ENCODE results near the gene VEGFA. TPM values are rescaled to one million over a fixed set of nuclear protein-coding genes. Genes with fewer than 3 reads are reported as not detected.
A peak's percentile ranks its signal among the peaks of the same experiment; 100 is the strongest.

Gene VEGFA
- total RNA-seq, 6 experiments from 2014 or later, result 26.0 to 37.4 (median 28.3) TPM

GRCh38 chr6:43747784-43748183 is 22.2 kb upstream of the VEGFA start:
- H3K4me3 Mint-ChIP-seq, result no peak overlapping the region
- no peak overlapping the region for H3K27ac Mint-ChIP-seq
- H3K27me3 Mint-ChIP-seq (ENCODE audit: insufficient read depth), result peaks cover 40% of the 10 kb centered on the region
- H3K4me1 Mint-ChIP-seq (ENCODE audit: low read depth), result no peaks in the 10 kb centered on the region
- H3K9me3 Mint-ChIP-seq, result no peaks in the 10 kb centered on the region
- no peak for TF ChIP-seq CTCF (IDR thresholded peaks at IDR 0.05)
- no peak for DNase-seq
- H3K36me3 Mint-ChIP-seq (ENCODE audit: low read depth), result no peaks in the 10 kb centered on the region

GRCh38 chr6:43748765-43749164 is 21.2 kb upstream of the VEGFA start:
- TF ChIP-seq CTCF (IDR thresholded peaks at IDR 0.05), result 0 out of 2 replicates have a peak, but pooled peaks have one; percentile 24
- Mint-ChIP-seq H3K27ac (no peak overlapping the region), H3K4me1 (ENCODE audit: low read depth) (no peaks in the 10 kb centered on the region), H3K9me3 (no peaks in the 10 kb centered on the region), H3K4me3 (no peak overlapping the region), H3K27me3 (ENCODE audit: insufficient read depth) (peaks cover 38% of the 10 kb centered on the region), H3K36me3 (ENCODE audit: low read depth) (no peaks in the 10 kb centered on the region)
- DNase-seq, result no peak

GRCh38 chr6:43749461-43749860 is 20.6 kb upstream of the VEGFA start:
- Mint-ChIP-seq H3K36me3 (ENCODE audit: low read depth) (no peaks in the 10 kb centered on the region), H3K4me1 (ENCODE audit: low read depth) (no peaks in the 10 kb centered on the region), H3K4me3 (no peak overlapping the region), H3K27ac (no peak overlapping the region), H3K27me3 (ENCODE audit: insufficient read depth) (peaks cover 35% of the 10 kb centered on the region), H3K9me3 (no peaks in the 10 kb centered on the region)
- no peak for DNase-seq
- TF ChIP-seq CTCF (IDR thresholded peaks at IDR 0.05), result no peak

DNA sequence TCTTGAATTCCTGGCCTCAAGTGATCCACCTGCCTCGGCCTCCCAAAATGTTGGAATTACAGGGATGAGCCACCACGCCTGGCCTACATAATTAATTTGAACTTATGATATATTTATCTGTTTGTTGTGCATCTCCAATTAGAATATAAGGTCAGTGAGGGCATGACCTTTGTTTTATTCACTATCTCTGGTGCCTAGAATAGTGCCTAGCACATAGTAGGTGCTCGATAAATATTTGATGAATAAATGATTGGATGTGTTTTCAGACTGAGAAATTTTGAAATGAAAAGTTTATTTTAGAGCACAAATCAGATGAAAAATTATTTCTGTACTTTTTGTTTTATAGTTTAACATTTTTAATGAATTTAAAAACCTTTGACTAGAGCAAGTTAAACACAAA is 19.4 kb upstream of the VEGFA start:
- Mint-ChIP-seq H3K27me3 (ENCODE audit: insufficient read depth) (peaks cover 32% of the 10 kb centered on the region), H3K9me3 (no peaks in the 10 kb centered on the region), H3K4me1 (ENCODE audit: low read depth) (no peaks in the 10 kb centered on the region), H3K36me3 (ENCODE audit: low read depth) (no peaks in the 10 kb centered on the region), H3K4me3 (no peak overlapping the region), H3K27ac (no peak overlapping the region)
- no peak for TF ChIP-seq CTCF (IDR thresholded peaks at IDR 0.05)
- no peak for DNase-seq

DNA sequence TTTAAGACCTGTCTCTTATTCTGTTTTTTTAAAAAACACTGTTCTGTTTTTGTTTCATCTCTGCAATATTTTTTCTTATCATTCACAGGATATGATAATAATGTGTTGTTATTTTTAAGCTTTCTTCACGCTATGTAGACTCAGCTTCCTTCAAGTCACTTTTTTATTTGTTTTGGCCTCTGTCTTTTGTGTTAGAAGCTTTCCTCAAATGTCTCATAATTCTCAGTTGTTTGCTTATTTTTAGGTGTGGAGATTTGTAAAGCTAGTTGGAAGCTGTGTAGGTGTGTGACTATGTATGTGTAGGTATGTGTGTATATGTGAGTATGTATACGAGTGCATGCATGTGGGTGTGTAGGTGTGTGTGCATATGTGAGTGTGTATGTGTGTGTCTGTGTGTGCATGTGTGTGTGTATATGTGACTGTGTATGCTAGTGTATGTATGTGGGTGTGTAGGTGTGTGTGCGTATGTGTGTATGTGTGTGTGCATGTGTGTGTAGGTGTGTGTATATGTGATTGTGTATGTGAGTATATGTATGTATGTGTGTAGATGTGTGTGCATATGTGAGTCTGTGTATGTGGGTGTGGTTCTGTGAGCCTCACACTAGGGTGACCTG is 16.3 kb upstream of the VEGFA start:
- Mint-ChIP-seq H3K27me3 (ENCODE audit: insufficient read depth) (peaks cover 24% of the 10 kb centered on the region), H3K27ac (no peak overlapping the region), H3K9me3 (no peaks in the 10 kb centered on the region), H3K4me1 (ENCODE audit: low read depth) (no peaks in the 10 kb centered on the region), H3K36me3 (ENCODE audit: low read depth) (no peaks in the 10 kb centered on the region), H3K4me3 (no peak overlapping the region)
- no peak for DNase-seq
- no peak for TF ChIP-seq CTCF (IDR thresholded peaks at IDR 0.05)
